Subcutaneous abdominal adipose tissue (tissue), 5 donors: ENCODE results near the gene CH25H.

Experiments used
- H3K27ac ChIP-seq: one replicate; pipeline ENCODE4 v1.7.0; 2013; ENCODE audit warnings: low read depth, mild to moderate bottlenecking, inconsistent platforms, low read length, moderate library complexity
- H3K27me3 ChIP-seq, 5 donors: one replicate each; pipeline ENCODE4 v1.7.0; 2013; ENCODE audit warnings: low read length in 5 of 5, inconsistent platforms in 1 of 5; ENCODE audit not compliant: control insufficient read depth in 5 of 5, insufficient read depth in 4 of 5
- H3K36me3 ChIP-seq, 5 donors: one replicate each; pipeline ENCODE4 v1.7.0; 2013; ENCODE audit warnings: low read length in 5 of 5; ENCODE audit not compliant: control insufficient read depth in 5 of 5, insufficient read depth in 5 of 5
- H3K4me1 ChIP-seq, 5 donors: one replicate each; pipeline ENCODE4 v1.7.0; 2013; ENCODE audit warnings: low read length in 5 of 5, mild to moderate bottlenecking in 3 of 5, moderate library complexity in 1 of 5; ENCODE audit not compliant: control insufficient read depth in 5 of 5, insufficient read depth in 5 of 5
- H3K4me3 ChIP-seq, 5 donors: one replicate each; pipeline ENCODE4 v1.7.0; 2013; ENCODE audit warnings: low read length in 5 of 5, low read depth in 1 of 5
- H3K9ac ChIP-seq, 5 donors: one replicate each; pipeline ENCODE4 v1.7.0; 2013; ENCODE audit warnings: low read length in 5 of 5, mild to moderate bottlenecking in 4 of 5, moderate library complexity in 3 of 5
- H3K9me3 ChIP-seq, 5 donors: one replicate each; pipeline ENCODE4 v1.7.0; 2013; ENCODE audit warnings: low read length in 5 of 5; ENCODE audit not compliant: control insufficient read depth in 5 of 5
- donor health status: healthy.
- donor health status: healthy.
- donor health status: healthy.
- donor health status: healthy.
- donor health status: healthy.

The CH25H gene

DNA sequence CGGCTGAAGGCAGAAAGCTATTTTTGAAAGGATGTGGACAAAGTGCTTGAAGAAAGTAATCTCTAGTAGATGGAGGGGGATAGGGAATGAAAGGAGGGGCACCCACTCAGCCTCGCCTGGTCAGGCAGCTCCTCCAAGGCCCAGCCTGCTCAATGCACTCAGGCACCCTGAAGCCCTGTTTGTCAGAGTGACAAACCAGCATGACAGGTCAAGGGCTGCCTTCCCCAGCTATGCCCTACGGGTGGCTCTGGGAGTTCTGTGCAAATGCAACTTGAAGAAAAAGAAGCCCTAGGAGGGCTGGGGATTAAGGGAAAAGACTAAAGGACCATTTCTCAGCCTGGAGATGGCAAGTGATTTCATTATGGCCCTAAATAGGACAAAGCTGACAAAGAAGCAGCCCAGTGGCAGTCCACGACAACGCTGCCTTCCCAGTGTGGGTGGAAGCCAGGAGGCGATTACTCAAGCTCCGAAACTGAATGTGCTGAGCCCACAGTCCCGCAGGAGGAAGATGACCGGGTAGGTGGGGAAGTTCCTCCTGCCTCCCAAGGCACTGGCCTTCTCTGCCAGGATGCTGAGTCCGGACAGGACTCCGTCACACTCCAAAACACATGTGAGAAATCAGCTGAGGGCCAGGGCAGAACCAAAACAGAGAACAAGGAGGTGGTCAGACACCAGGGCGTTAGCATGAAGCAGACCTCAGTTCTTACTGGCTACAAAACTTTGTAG is 28.1 kb upstream of the CH25H start:
- Histone ChIP-seq H3K27ac (peak overlapping the region; percentile 77), H3K9me3 (no peaks in the 10 kb centered on the region), H3K36me3 (peaks cover 7 to 24% (median 11%) of the 10 kb centered on the region in 5 donors), H3K4me1 (peaks cover 15 to 32% (median 25%) of the 10 kb centered on the region in 5 donors), H3K4me3 (no peak overlapping the region), H3K27me3 (no peaks in the 10 kb centered on the region), H3K9ac (peak overlapping the region in 3 of 5 donors; percentile 13 to 49 (median 19))

DNA sequence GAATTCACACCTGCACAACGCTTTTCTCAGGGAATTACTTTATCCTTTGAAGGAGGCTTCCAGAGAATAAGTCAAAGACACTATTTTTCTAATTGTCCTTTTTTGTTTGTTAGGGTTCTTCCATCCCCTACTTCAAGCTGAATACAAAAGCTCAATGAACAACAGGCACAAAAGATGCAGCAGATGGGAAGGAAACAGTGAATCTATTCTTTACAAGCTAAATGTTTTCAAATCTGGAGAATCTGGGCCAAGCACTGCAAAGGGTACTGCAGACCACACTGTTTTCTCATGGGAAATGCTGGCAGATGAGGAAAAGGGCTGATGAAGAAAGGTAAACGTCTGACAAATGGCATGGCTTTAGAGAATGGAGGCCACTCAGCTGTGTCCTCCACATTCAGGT is 25.9 kb upstream of the CH25H start:
- Histone ChIP-seq H3K4me3 (no peak overlapping the region), H3K36me3 (peaks cover 4 to 16% (median 8%) of the 10 kb centered on the region in 5 donors), H3K4me1 (peaks cover 15 to 32% (median 25%) of the 10 kb centered on the region in 5 donors), H3K9ac (no peak overlapping the region), H3K27me3 (no peaks in the 10 kb centered on the region), H3K27ac (no peak overlapping the region), H3K9me3 (no peaks in the 10 kb centered on the region)

- H3K9me3 ChIP-seq: no peaks in the 10 kb centered on the region
- H3K36me3 ChIP-seq: peaks cover 12 to 33% (median 15%) of the 10 kb centered on the region in 5 donors
- no peak overlapping the region for H3K4me3 ChIP-seq
- H3K9ac ChIP-seq: no peak overlapping the region
- H3K27ac ChIP-seq: no peak overlapping the region
- H3K27me3 ChIP-seq: no peaks in the 10 kb centered on the region
- peaks cover 1 to 12% (median 8%) of the 10 kb centered on the region in 5 donors for H3K4me1 ChIP-seq
Measured at GRCh38 chr10:89228962-89229361, 21.8 kb upstream of the CH25H start.

DNA sequence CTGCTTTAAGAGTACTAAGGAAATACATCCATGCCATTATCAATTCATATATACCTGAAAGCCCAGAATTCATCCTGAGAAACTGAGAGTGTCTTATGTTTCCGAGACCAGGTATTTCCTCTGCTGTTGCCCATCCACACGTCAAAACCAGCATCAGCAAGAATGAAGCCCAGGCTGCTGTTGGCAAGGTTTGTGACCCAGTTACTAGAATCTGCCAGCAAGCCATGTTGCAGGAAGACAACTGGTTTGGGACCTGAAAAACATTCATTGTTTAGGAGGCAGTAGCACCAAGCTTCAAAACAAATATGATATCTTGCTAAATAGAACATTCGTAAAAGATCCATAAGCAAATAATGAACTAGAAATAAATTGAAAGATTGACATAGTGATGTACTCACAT is 21.0 kb upstream of the CH25H start:
- Histone ChIP-seq H3K9me3 (no peaks in the 10 kb centered on the region), H3K9ac (no peak overlapping the region), H3K4me3 (no peak overlapping the region), H3K27ac (no peak overlapping the region), H3K27me3 (no peaks in the 10 kb centered on the region), H3K36me3 (peaks cover 12 to 35% (median 19%) of the 10 kb centered on the region in 5 donors), H3K4me1 (peaks cover 0 to 10% (median under 1%) of the 10 kb centered on the region in 5 donors)

DNA sequence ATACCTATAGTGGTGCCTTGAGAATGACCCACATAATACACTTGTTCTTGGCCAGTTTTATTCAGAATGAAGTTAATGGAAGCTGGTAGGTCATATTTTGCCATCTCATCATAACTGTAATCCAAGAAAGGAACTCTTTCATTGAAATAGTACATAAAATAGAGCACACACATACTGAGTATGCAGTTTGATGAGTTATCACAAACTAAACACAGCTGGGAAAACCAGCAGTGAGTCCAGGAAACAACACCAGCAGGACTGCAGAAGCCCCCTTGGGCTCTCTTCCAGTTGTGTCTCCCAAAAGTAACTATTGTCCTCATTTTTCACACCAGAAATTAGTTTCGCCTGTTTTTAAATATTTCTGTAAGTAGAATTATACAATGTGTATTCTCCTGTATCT is 19.8 kb upstream of the CH25H start:
- Histone ChIP-seq H3K27me3 (no peaks in the 10 kb centered on the region), H3K9ac (no peak overlapping the region), H3K4me1 (peaks cover 0 to 10% (median 0%) of the 10 kb centered on the region in 5 donors), H3K36me3 (peaks cover 9 to 40% (median 19%) of the 10 kb centered on the region in 5 donors), H3K4me3 (no peak overlapping the region), H3K9me3 (no peaks in the 10 kb centered on the region), H3K27ac (no peak overlapping the region)

GRCh38 chr10:89224739-89225443 is 17.8 kb upstream of the CH25H start:
- peak overlapping the region in 2 of 5 donors; percentile 14 to 44 for H3K9ac ChIP-seq
- H3K27me3 ChIP-seq: no peaks in the 10 kb centered on the region
- H3K4me3 ChIP-seq: peak overlapping the region in 3 of 5 donors; percentile 3 to 32 (median 25)
- H3K36me3 ChIP-seq: peaks cover 9 to 30% (median 16%) of the 10 kb centered on the region in 5 donors
- peaks cover 0 to 19% (median 13%) of the 10 kb centered on the region in 5 donors for H3K4me1 ChIP-seq
- H3K9me3 ChIP-seq: no peaks in the 10 kb centered on the region
- H3K27ac ChIP-seq: peak overlapping the region; percentile 61

GRCh38 chr10:89221919-89222318 is 14.8 kb upstream of the CH25H start:
- Histone ChIP-seq H3K27ac (peak overlapping the region; percentile 31), H3K4me3 (no peak overlapping the region), H3K36me3 (peaks cover 7 to 25% (median 11%) of the 10 kb centered on the region in 5 donors), H3K9me3 (no peaks in the 10 kb centered on the region), H3K4me1 (peaks cover 0 to 31% (median 28%) of the 10 kb centered on the region in 5 donors), H3K9ac (no peak overlapping the region), H3K27me3 (no peaks in the 10 kb centered on the region)

GRCh38 chr10:89219513-89220218 is 12.5 kb upstream of the CH25H start:
- Histone ChIP-seq H3K27me3 (no peaks in the 10 kb centered on the region), H3K36me3 (peaks cover 6 to 30% (median 17%) of the 10 kb centered on the region in 5 donors), H3K9me3 (no peaks in the 10 kb centered on the region), H3K4me1 (peaks cover 0 to 31% (median 27%) of the 10 kb centered on the region in 5 donors), H3K27ac (peak overlapping the region; percentile 61), H3K9ac (peak overlapping the region in 2 of 5 donors; percentile 4 to 26), H3K4me3 (no peak overlapping the region)

DNA sequence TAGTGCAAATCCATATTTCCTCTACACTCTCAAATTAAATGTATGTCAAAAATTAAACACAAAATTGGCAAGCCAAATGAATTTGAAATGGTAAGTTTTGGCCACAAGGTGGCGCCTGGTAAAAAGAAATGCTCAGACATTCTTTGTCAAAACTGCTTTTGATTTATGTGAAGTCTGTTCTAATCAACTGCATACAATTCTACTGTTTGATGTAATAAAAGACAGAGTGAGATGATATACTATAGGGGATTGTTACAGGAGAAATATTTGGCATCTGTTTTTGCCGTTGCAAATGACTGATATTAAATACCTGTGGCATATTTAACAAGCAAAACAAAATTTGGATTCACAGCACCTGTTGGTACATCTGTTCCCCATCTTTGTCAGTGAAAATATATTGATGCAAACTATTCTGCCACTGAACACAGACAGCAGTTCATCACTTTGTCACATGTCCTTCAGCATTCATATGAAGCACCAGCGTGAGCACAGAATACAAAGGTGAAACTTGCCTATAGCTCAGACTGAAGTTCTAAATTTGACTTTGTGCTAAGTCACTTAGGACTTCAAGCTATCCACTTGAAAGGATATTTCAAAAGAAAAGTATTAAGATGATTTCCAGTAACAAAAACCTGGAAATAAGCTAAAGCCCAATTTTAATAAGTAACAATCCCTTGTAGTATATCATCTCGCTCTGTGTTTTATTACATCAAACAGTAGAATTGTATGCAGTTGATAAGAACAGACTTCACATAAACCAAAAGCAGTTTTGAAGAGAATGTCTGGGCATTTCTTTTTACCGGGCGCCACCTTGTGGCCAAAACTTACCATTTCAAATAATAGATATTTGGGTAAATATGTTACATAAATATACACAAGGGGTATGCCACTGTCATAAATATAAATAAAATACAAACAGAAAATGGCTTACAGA is 10.2 kb upstream of the CH25H start:
- Histone ChIP-seq H3K4me3 (no peak overlapping the region), H3K9ac (peak overlapping the region in 1 of 5 donors; percentile 62), H3K36me3 (peaks cover 3 to 25% (median 13%) of the 10 kb centered on the region in 5 donors), H3K9me3 (no peaks in the 10 kb centered on the region), H3K27me3 (no peaks in the 10 kb centered on the region), H3K4me1 (peaks cover 4 to 32% (median 30%) of the 10 kb centered on the region in 5 donors), H3K27ac (peak overlapping the region; percentile 61)
